Spleen (tissue), 11 donors: ENCODE results near the gene AFAP1L1. TPM values are rescaled to one million over a fixed set of nuclear protein-coding genes. Genes with fewer than 3 reads are reported as not detected.

Experiments
- DNase-seq: peaks from one replicate; pipeline ENCODE4 v3.0.0-alpha.2; 2020
- H3K27ac ChIP-seq, 8 donors: fragments of 200-600 bp; sonication (generic) in 7 of 8; 1 replicate in 4 of 8; 2 replicates in 4 of 8; pipeline versions ENCODE4 v1.5.0 to v1.8.0; 2016 to 2021; ENCODE audit warnings: inconsistent platforms in 4 of 8, mild to moderate bottlenecking in 4 of 8, moderate library complexity in 1 of 8
- H3K27me3 ChIP-seq, 7 donors: fragments of 200-600 bp; sonication (generic) in 6 of 7; replicated peaks in 1 of 7; 1 replicate in 4 of 7; 2 replicates in 3 of 7; pipeline versions ENCODE4 v1.5.0 to v1.8.0; 2016 to 2021; ENCODE audit warnings: inconsistent platforms in 3 of 7, mild to moderate bottlenecking in 1 of 7
- H3K36me3 ChIP-seq, 6 donors: fragments of 200-600 bp; sonication (generic) in 5 of 6; 1 replicate in 4 of 6; 2 replicates in 2 of 6; pipeline versions ENCODE4 v1.5.0 to v1.8.0; 2016 to 2021; ENCODE audit warnings: inconsistent platforms in 2 of 6
- H3K4me1 ChIP-seq, 6 donors: fragments of 200-600 bp; sonication (generic) in 5 of 6; 1 replicate in 3 of 6; 2 replicates in 3 of 6; pipeline versions ENCODE4 v1.5.0 to v1.8.0; 2016 to 2021; ENCODE audit warnings: inconsistent platforms in 3 of 6
- H3K4me3 ChIP-seq, 8 donors: fragments of 200-600 bp; sonication (generic) in 7 of 8; 1 replicate in 4 of 8; 2 replicates in 4 of 8; pipeline versions ENCODE4 v1.5.0 to v1.8.0; 2016 to 2021; ENCODE audit warnings: inconsistent platforms in 4 of 8, mild to moderate bottlenecking in 4 of 8, moderate library complexity in 2 of 8
- H3K9me3 ChIP-seq, 8 donors: fragments of 200-600 bp; sonication (generic) in 7 of 8; 1 replicate in 4 of 8; 2 replicates in 4 of 8; pipeline versions ENCODE4 v1.5.0 to v1.8.0; 2016 to 2021; ENCODE audit warnings: inconsistent platforms in 4 of 8
- POLR2A ChIP-seq, 3 donors: fragments of 450-650 bp; IDR thresholded peaks; one replicate each; pipeline ENCODE4 v1.5.1; 2017; ENCODE audit warnings: antibody characterized with exemption in 3 of 3, mild to moderate bottlenecking in 1 of 3
- POLR2AphosphoS5 ChIP-seq, 3 donors: sonication (generic); formaldehyde crosslinking; IDR thresholded peaks; one replicate each; pipeline ENCODE4 v1.5.1; 2017; ENCODE audit warnings: antibody characterized with exemption in 3 of 3
- WGBS, 5 donors: extraction: QIAGEN DNeasy Blood & Tissue Kit in 3 of 5; methylation state at CpG; one replicate each; pipeline versions ENCODE4 v1.1.5 to v1.1.7; 2013 to 2018; 5-methylcytosine and 5-hydroxymethylcytosine counted together
- intact Hi-C: fragments of 100-400 bp; cut with DNase I; formaldehyde crosslinking; loops from one replicate; pipeline ENCODE4 v1.15.0; 2023; ENCODE audit warnings: low total_unique reads
- polyA plus RNA-seq, 3 donors: library from polyadenylated mRNA; stranded (reverse); fragments of 200-250 nt; gene quantifications; one replicate each; pipeline ENCODE4 v1.2.1, GENCODE V29; 2013
- total RNA-seq, 7 donors: library from RNA; depleted of rRNA in 3 of 7; stranded (reverse); fragments of >200 nt in 3 of 7; fragmentation: NEBNext Ultra II Directional in 4 of 7; extraction: Animal tissue kit (Norgen Biotek cat#: 25700) in 4 of 7; gene quantifications; one replicate each; pipeline versions ENCODE4 v1.1.0 to v1.2.1, GENCODE V29; 2016 to 2021
- TF ChIP-seq, protein P1 (sequence below), 11 experiments: fragments of 200-600 bp in 7 of 11; fragments of 450-650 bp in 4 of 11; sonication (generic) in 4 of 11; IDR thresholded peaks in 8 of 11; conservative IDR thresholded peaks in 3 of 11; 1 replicate in 7 of 11; 2 replicates in 4 of 11; pipeline versions ENCODE4 v1.4.0 to v1.8.0; 2016 to 2021; ENCODE audit warnings: antibody characterized with exemption in 11 of 11, inconsistent platforms in 4 of 11, mild to moderate bottlenecking in 1 of 11
- donor health status: healthy with polysubstance abuse.
- donor health status: DM: no; HTN: no; CAD: no; lungs with moderate emphysema.
- donor health status: DM: no; HTN: no; CAD: no.
- donor health status: Bipolar disorder and iron deficiency.
- donor health status: healthy.
- donor health status: DM: no; HTN: no; CAD: no.
- donor health status: DM: yes; HTN: yes; CAD: no.

AFAP1L1 gene
- total and polyA plus RNA-seq, 10 donors = 1.7 to 21.8 (median 10.3) TPM

DNA sequence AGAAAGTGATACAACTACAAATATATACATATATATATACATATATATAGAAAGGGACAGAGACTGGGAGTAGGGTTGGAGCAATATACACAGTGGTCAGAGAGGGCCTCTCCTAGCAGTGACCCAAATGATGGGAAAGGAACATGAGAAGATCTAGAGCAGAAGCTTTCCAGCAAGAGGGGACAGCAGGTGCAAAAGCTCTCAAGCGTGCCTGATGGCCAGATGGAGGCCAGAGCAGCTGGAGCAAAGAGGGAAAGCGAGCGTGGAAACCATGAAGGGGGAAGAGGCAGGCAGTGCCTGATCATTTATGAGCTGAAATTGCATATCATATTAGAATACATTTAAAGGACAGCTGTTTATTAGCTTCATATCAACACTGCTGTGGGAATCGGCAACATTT is 66.1 kb downstream of the AFAP1L1 start:
- H3K9me3 ChIP-seq = no peaks in the 10 kb centered on the region
- intact Hi-C loops = no loop called here
- TF ChIP-seq POLR2A (IDR thresholded peaks at IDR 0.05) (no peak), POLR2AphosphoS5 (IDR thresholded peaks at IDR 0.05) (no peak)
- TF ChIP-seq, protein P1, sequence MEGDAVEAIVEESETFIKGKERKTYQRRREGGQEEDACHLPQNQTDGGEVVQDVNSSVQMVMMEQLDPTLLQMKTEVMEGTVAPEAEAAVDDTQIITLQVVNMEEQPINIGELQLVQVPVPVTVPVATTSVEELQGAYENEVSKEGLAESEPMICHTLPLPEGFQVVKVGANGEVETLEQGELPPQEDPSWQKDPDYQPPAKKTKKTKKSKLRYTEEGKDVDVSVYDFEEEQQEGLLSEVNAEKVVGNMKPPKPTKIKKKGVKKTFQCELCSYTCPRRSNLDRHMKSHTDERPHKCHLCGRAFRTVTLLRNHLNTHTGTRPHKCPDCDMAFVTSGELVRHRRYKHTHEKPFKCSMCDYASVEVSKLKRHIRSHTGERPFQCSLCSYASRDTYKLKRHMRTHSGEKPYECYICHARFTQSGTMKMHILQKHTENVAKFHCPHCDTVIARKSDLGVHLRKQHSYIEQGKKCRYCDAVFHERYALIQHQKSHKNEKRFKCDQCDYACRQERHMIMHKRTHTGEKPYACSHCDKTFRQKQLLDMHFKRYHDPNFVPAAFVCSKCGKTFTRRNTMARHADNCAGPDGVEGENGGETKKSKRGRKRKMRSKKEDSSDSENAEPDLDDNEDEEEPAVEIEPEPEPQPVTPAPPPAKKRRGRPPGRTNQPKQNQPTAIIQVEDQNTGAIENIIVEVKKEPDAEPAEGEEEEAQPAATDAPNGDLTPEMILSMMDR (IDR thresholded peaks at IDR 0.05 in 8 of 11, conservative IDR thresholded peaks at IDR 0.05 in 3 of 11) = no peak
- DNase-seq = no peak
- no peaks in the 10 kb centered on the region for H3K27me3 ChIP-seq
- no peaks in the 10 kb centered on the region for H3K4me1 ChIP-seq
- peaks cover 0 to 32% (median 2%) of the 10 kb centered on the region in 6 donors for H3K36me3 ChIP-seq
- H3K27ac ChIP-seq = no peak overlapping the region
- 85 to 93% (median 91%) methylated on average over 4 of the region's 4 CpGs for WGBS, 5 donors
- no peak overlapping the region for H3K4me3 ChIP-seq

DNA sequence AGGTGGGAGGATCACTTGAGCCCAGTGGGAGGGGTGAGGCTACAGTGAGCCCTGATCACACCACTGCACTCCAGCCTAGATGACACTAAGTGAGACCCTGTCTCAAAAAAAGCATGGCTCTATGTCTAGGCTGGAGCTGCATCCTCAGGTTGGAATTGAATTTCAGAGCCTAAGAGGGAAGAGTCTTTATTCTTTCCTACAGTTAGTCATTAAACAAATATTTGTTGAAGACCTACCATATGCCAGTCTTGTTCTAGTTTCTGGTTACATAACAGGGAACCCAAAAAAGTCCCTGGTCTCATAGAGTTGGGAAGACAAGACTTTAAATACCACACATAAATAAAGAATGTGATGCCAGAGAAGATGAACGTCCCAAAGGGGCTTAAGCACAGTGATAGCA is 66.7 kb downstream of the AFAP1L1 start:
- Histone ChIP-seq H3K36me3 (peaks cover 0 to 26% (median 2%) of the 10 kb centered on the region in 6 donors), H3K4me3 (no peak overlapping the region), H3K27me3 (no peaks in the 10 kb centered on the region), H3K4me1 (no peaks in the 10 kb centered on the region), H3K9me3 (no peaks in the 10 kb centered on the region), H3K27ac (no peak overlapping the region)
- TF ChIP-seq POLR2A (IDR thresholded peaks at IDR 0.05) (no peak), POLR2AphosphoS5 (IDR thresholded peaks at IDR 0.05) (no peak)
- TF ChIP-seq, protein P1 (IDR thresholded peaks at IDR 0.05 in 8 of 11, conservative IDR thresholded peaks at IDR 0.05 in 3 of 11) = no peak
- 82 to 97% (median 88%) methylated on average over 1 of the region's 1 CpG for whole genome bisulfite sequencing, 5 donors
- DNase-seq = no peak
- intact Hi-C loops = no loop called here

DNA sequence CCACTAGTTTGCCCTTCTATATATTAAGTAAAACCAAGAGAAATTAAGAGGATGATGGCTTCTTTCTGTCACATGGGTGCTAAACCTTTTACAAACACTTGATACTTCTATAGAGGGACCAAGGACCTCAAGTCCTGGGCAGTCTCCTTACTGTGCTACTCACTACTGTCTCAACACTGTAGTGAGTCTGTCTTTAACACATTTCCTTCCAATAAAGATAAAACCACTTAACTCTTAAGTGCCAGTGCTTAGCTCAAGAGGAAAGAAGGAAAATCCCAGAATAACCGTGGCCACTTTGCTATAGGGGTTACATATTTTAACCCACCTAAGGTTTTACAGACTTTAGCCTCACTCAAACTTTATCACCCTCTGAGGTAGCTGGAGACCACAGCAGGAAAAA is 69.3 kb downstream of the AFAP1L1 start:
- H3K9me3 ChIP-seq = no peaks in the 10 kb centered on the region
- H3K36me3 ChIP-seq = peaks cover 0 to 23% (median 0%) of the 10 kb centered on the region in 6 donors
- WGBS, 5 donors = 48 to 73% (median 64%) methylated on average over 1 of the region's 1 CpG
- TF ChIP-seq POLR2A (IDR thresholded peaks at IDR 0.05) (no peak), POLR2AphosphoS5 (IDR thresholded peaks at IDR 0.05) (no peak)
- TF ChIP-seq, protein P1 (IDR thresholded peaks at IDR 0.05 in 8 of 11, conservative IDR thresholded peaks at IDR 0.05 in 3 of 11) = no peak
- intact Hi-C loops = no loop called here
- no peaks in the 10 kb centered on the region for H3K27me3 ChIP-seq
- no peak for DNase-seq
- no peak overlapping the region for H3K27ac ChIP-seq
- peaks cover 6 to 20% (median 13%) of the 10 kb centered on the region in 6 donors for H3K4me1 ChIP-seq
- H3K4me3 ChIP-seq = no peak overlapping the region

DNA sequence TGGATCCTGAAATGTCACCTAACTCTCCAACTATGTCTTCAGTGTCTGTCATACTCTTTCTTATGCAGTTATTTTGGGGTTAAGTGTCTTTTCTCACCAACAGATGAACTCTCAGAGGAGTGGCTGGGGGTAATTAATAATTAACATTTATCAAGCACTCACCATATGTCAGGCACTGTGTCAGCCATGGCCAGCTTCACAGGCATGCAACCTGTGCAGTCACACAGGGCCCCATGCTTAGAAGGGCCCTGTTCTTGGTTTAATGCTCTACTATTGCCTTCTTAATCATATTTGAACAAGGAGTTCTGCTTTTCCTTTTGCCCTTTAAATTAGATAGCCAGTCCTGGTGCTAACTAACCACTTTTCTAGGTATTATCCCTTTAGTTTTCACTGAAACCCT is 70.2 kb downstream of the AFAP1L1 start:
- no peak overlapping the region for H3K4me3 ChIP-seq
- no peaks in the 10 kb centered on the region for H3K9me3 ChIP-seq
- H3K36me3 ChIP-seq = peaks cover 0 to 17% (median 0%) of the 10 kb centered on the region in 6 donors
- H3K27me3 ChIP-seq = no peaks in the 10 kb centered on the region
- no peak for DNase-seq
- H3K4me1 ChIP-seq = peaks cover 12 to 30% (median 20%) of the 10 kb centered on the region in 6 donors
- TF ChIP-seq POLR2A (IDR thresholded peaks at IDR 0.05) (no peak), POLR2AphosphoS5 (IDR thresholded peaks at IDR 0.05) (no peak)
- TF ChIP-seq, protein P1 (IDR thresholded peaks at IDR 0.05 in 8 of 11, conservative IDR thresholded peaks at IDR 0.05 in 3 of 11) = no peak
- intact Hi-C loops = no loop called here
- no peak overlapping the region for H3K27ac ChIP-seq
